CD4-positive, alpha-beta T cell treated with Interleukin-4 for 4 hours (primary cell): ENCODE measurements around the gene SLC43A1.
"Not testable (repeated sequence)": the region's sequence is repeated elsewhere in the genome, so short reads cannot be mapped to it uniquely, and the experiment has no call there.

ENCODE experiments used
- DNase-seq: peaks from one replicate; pipeline ENCODE4 v3.0.0-alpha.2; 2020

Gene SLC43A1

GRCh38 chr11:57460022-57460757, 55.3 kb downstream of the SLC43A1 start, which contains the start of gene RTN4RL2:
Gene RTN4RL2 (plus strand): TSS chr11:57460528. CDS start chr11:57460866, 338 bp downstream.
- no peak for DNase-seq

- DNase-seq, result no peak
These were observed 56.1 kb downstream of the SLC43A1 start for GRCh38 chr11:57459164-57460021.

- no peak for DNase-seq
These were observed 56.9 kb downstream of the SLC43A1 start for GRCh38 chr11:57458410-57459163.

- no peak for DNase-seq
These were observed 57.5 kb downstream of the SLC43A1 start for GRCh38 chr11:57458060-57458409.

- DNase-seq, result no peak
These were observed 57.9 kb downstream of the SLC43A1 start for GRCh38 chr11:57457643-57458023.

- DNase-seq, result peak; percentile 71
These were observed 58.4 kb downstream of the SLC43A1 start for GRCh38 chr11:57456960-57457642.

- DNase-seq, result no peak
These were observed 61.8 kb downstream of the SLC43A1 start for GRCh38 chr11:57453543-57454177.

GRCh38 chr11:57446055-57446454, 69.4 kb downstream of the SLC43A1 start:
- no peak for DNase-seq

- not testable (repeated sequence) for DNase-seq
These were observed 70.4 kb downstream of the SLC43A1 start for GRCh38 chr11:57445122-57445394.

- DNase-seq, result no peak
These were observed 71.0 kb downstream of the SLC43A1 start for GRCh38 chr11:57444362-57445121.

- no peak for DNase-seq
These were observed 74.6 kb downstream of the SLC43A1 start for GRCh38 chr11:57440744-57441414.

- no peak for DNase-seq
These were observed 75.7 kb downstream of the SLC43A1 start for GRCh38 chr11:57439786-57440185.

GRCh38 chr11:57438345-57439285, 76.9 kb downstream of the SLC43A1 start:
- no peak for DNase-seq

GRCh38 chr11:57436031-57436430, 79.5 kb downstream of the SLC43A1 start:
- DNase-seq, result no peak

GRCh38 chr11:57434640-57435546, 80.6 kb downstream of the SLC43A1 start:
- DNase-seq, result no peak
